Femur (tissue), 1 donor: ENCODE measurements around the gene ARSG.
"Not testable (repeated sequence)": the region's sequence is repeated elsewhere in the genome, so short reads cannot be mapped to it uniquely, and the experiment has no call there.

ENCODE experiments used
- DNase-seq: peaks from one replicate; pipeline ENCODE4 v3.0.0-alpha.2; 2017

Gene ARSG

GRCh38 chr17:68308486-68308885, 17.2 kb downstream of the ARSG start:
- not testable (repeated sequence) for DNase-seq

GRCh38 chr17:68309066-68309670, 17.9 kb downstream of the ARSG start:
- DNase-seq: not testable (repeated sequence)

- no peak for DNase-seq
These were observed 18.9 kb downstream of the ARSG start for GRCh38 chr17:68310152-68310551.

- DNase-seq: no peak
These were observed 23.7 kb downstream of the ARSG start for GRCh38 chr17:68314916-68315535.

GRCh38 chr17:68315930-68316329, 24.6 kb downstream of the ARSG start:
- DNase-seq: no peak

- no peak for DNase-seq
These were observed 26.2 kb downstream of the ARSG start for GRCh38 chr17:68317458-68317857.

GRCh38 chr17:68318103-68318991, 27.1 kb downstream of the ARSG start:
- no peak for DNase-seq

GRCh38 chr17:68319410-68320162, 28.3 kb downstream of the ARSG start:
- no peak for DNase-seq

- DNase-seq: no peak
These were observed 29.1 kb downstream of the ARSG start for GRCh38 chr17:68320311-68320865.

- DNase-seq: no peak
These were observed 29.8 kb downstream of the ARSG start for GRCh38 chr17:68320943-68321555.

GRCh38 chr17:68321556-68321954, 30.3 kb downstream of the ARSG start:
- DNase-seq: no peak

GRCh38 chr17:68322630-68323029, 31.3 kb downstream of the ARSG start:
- DNase-seq: no peak

GRCh38 chr17:68324114-68324513, 32.8 kb downstream of the ARSG start:
- DNase-seq: no peak

GRCh38 chr17:68324654-68325336, 33.5 kb downstream of the ARSG start:
- no peak for DNase-seq

- DNase-seq: no peak
These were observed 34.7 kb downstream of the ARSG start for GRCh38 chr17:68325961-68326360.

GRCh38 chr17:68326681-68327080, 35.4 kb downstream of the ARSG start:
- DNase-seq: no peak

GRCh38 chr17:68327823-68328557, 36.7 kb downstream of the ARSG start:
- DNase-seq: no peak

- no peak for DNase-seq
These were observed 37.4 kb downstream of the ARSG start for GRCh38 chr17:68328676-68329075.

GRCh38 chr17:68329331-68329730, 38.0 kb downstream of the ARSG start:
- no peak for DNase-seq

GRCh38 chr17:68331932-68332331, 40.6 kb downstream of the ARSG start:
- not testable (repeated sequence) for DNase-seq

GRCh38 chr17:68334393-68334792, 43.1 kb downstream of the ARSG start:
- no peak for DNase-seq
